HT-29 (cell line): Measurements from ENCODE around the gene KAZALD1. TPM values are rescaled to one million over a fixed set of nuclear protein-coding genes. Genes with fewer than 3 reads are reported as not detected.

Experiments used
- DNase-seq: peaks from one replicate; pipeline ENCODE4 v3.0.0-alpha.2; 2015; ENCODE audit warnings: low spot score
- total RNA-seq: library from RNA; depleted of rRNA; stranded (reverse); fragments of >200 nt; shearing (Covaris generic); gene quantifications from 2 replicates; pipeline ENCODE4 v1.2.3, GENCODE V29; 2014; rRNA removed

The KAZALD1 gene, protein sequence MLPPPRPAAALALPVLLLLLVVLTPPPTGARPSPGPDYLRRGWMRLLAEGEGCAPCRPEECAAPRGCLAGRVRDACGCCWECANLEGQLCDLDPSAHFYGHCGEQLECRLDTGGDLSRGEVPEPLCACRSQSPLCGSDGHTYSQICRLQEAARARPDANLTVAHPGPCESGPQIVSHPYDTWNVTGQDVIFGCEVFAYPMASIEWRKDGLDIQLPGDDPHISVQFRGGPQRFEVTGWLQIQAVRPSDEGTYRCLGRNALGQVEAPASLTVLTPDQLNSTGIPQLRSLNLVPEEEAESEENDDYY
- 13.0 and 15.6 TPM in 2 replicates for total RNA-seq

DNA sequence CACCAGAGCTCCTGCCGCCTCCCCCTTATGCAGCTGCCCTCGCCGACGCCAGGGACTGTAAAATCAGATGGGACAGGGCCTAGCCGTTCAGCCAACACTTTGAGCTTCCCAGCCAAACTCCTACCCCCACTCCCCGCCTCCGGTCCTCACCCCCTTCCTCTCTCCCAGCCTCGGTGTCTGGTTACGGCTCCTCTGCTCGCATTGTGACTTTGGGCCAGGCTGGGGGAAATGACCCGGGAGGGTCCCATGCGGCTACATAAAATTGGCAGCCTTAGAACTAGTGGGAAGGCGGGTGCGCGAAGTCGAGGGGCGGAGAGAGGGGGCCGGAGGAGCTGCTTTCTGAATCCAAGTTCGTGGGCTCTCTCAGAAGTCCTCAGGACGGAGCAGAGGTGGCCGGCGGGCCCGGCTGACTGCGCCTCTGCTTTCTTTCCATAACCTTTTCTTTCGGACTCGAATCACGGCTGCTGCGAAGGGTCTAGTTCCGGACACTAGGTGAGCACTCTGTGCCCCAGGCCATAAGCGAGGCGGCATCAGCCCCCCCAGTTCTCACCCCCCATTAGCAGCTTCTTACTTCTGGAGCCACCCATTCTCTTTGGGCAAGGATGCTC is at the start of gene KAZALD1:
KAZALD1 (plus strand) TSS at position 366 of the 608 bp plus-strand sequence. CDS start 604 bp downstream, outside the sequence.
- DNase-seq = no peak

DNA sequence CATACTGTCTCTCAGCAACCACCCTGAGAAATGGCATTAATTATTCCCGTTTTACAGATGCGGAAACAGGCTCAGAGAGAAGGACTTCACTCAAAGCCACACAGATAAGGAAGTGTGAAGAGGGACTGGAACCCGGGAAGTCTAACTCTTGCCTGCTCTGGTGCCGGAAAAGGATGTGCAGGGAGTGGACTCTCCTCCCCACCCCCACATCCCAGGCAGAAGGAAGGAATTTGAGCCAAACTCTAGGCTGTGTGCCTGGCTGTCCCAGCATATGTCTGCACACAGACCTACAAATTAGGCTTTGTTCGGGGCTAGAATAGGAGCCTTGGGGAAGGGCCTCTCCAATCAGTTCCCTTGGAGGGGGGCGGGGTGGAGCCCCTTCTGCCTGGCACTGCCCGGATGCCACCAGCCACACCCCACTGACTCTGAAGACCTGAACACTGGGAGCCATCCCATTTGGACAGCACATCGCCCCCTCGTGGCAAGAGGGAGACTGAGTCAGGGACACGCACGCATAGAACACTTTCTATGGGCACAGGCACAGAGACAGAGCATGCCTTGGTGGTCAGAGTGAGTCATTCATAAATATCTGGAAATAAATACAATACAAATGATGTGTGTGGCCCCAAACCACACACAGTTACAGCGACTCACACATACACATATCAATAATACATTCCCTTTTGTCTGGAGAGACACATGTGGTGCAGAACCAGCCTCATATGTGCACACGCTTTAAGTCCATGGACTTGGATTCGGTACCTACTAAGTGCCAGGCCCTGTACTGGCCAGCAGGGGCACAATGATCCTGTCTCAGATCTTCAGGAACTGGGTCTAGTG is 49.0 kb upstream of the KAZALD1 start:
- peak; percentile 95 for DNase-seq

DNA sequence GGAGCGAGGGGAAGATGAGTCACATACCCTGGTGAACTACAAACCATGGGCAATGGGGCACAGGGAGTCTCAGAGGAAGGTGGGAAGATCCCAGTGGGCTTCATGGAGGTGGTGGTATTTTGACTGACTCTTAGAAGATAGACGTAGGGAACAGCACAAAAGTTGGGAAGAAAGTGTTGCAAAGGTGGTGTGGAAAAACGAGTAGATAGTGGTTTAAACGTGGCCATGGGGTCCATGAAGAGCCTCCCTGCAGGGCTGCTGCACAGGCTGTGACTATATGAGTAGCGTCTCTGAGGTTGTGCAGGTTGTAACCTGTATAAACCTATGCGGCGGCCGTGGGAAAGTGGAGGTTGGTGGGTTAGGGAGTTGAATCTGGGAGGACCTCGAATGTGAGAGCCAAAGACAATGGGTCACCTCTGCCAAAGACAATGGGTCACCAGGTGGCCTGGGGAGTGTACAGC is 48.4 kb upstream of the KAZALD1 start:
- no peak for DNase-seq

DNA sequence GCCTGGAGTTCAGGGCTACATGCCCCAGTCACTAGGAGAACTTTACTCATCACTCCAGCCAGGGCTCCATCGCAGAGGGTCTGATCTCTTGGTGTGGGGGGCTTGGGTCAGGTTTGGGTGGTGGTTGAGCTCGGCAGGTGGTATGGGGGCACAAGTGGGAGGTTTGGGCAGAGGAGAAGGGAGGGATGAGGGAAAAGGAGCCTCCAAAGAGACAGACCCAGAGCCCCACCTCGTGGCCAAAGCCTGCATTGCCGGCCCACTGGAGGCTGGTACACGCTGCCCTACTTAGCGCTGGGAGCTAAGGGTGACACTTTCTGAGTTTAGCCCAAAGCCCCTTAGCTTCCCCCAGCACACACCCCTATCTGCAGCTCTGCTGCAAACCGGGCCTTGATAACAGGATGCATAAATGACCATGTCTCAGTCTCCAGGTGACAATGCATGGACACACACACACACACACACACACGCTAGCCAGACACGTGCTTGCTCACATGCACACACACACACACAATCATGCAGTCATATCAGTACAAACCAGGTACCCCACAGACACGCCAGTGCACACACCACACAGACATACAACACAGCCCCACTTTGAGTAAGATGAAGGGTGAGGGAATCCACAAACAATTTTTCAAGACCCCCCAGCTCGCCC is 47.4 kb upstream of the KAZALD1 start:
- DNase-seq = peak; percentile 91

DNA sequence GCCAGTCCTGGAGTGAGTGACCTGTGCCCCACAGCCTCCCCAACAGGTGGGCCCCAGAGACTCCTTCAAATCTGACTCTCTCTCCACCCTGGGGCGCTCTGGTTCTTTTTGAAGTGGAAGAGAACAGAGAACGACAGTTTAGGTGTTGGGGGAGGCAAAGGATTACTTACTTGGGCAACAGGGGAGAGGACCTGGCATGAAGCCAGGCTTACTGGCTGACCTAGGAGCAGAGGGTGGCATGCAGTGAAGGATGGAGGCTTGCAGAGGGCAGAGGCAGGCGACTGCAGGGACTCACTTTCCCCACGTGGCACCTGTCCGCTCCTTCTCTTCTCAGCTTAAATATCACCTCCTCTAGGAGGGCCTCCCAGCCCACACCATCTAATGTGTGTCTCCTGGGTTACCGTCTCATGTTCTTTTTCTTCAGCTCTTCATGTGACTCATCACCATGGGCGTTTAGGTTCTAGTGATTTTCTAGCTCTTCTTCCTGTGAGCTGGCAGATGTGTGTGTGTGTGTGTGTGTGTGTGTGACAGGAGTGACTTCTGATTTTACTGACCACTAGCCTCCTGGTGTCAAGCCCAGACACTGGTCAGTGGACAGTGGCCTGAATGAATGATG is 46.7 kb upstream of the KAZALD1 start:
- peak; percentile 14 for DNase-seq

DNA sequence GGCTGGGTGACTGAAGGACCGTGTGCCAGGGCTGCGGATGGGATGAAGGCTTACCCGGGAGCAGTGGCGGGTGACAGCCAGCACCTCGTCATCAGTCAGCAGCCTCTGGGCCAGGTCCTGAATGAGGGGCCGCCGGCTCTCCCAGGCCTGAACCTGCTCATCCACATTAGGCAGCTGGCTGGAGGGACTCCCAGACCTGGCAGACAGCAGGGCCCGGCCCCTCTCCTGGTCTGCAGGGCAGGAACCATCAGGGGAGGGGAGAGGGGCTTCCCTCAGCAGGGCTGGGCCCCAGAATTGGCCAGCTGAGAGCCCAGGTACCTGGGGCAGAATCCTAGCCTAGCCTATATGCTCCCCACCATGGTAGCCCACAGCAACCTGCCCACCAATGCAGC is 46.2 kb upstream of the KAZALD1 start:
- DNase-seq = no peak

DNA sequence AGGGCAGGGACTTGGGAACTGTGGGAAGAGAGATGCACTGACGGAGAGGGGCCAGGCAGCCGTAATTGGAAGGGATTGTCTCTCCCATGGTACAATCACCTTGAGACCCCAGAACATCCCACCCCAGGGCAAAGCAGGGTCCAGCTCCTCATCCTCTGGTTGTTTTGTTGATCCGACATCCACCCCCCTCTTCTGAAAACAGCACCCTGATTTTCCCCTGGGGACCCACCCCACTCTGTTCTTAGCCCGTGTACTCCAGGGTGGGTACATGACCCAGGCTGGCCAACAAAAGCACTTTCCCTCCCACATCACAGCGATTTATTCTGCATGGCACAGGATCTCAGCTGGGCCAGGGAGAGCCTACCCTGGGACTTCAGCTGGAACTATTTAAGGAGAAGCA is 45.0 kb upstream of the KAZALD1 start:
- DNase-seq = no peak

DNA sequence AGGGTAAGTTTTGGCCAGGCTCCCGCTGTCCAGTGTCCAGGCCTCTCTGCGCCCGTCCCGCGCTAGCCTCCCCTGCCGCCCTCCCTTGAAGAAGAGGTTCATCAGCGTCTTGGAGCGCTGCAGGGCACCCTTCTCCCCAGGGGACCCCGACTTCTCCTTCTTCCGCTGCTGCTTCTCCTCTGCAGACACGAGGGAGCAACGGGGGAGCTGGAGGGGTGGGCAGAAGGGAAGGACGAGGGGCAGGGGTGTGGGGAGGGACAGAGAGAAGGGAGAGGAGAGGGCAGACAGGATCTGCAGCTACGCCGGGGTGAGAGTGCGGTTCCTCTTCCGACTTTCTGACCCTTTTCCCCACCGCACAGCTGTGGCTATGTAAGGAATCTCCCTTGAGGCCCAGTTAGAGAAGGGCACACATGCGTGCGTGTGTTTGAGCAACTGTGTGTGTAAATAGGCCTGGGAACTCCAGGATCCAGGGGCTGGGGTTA is 43.6 kb upstream of the KAZALD1 start:
- DNase-seq = no peak

DNA sequence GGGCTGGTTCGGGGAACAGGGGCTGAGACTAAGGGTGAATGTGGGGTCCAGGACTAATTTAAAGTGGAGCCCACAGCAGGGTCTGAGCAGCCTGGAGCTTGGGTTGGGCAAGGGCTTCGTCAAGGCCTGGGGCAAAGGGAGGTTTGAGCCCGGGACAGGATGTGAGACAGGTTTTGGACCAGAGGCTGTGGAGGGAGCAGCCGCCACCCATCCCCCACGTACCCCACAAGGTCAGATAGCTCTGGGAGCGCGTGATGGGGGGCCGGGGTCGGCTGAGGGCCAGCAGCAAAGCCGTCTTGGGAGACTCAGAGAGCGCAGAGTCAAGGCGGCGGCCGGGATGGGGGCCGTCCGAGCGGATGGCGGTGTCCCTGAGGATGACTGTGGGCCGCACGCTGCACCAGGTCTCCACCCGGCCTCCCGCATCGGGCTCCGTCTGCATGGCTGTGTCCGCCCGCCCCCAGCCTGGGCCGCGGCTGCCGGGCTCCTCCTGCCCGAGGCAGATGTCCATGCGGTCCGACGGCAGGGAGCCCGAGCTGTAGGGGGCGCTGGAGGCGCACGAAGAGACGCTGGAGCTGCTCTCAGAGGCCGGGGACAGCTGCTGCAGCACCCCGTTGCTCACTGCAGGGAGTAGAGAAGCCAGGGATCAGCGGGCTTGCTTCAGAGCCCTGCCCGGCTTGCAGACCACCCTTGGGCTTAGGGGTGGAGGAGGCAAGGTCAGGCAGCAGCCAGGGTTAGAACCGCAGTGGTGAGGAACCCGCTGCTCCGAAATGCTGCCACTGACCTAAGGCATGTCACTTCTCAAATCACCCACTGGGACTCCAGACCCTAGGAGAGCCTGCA is 43.0 kb upstream of the KAZALD1 start:
- peak; percentile 92 for DNase-seq

DNA sequence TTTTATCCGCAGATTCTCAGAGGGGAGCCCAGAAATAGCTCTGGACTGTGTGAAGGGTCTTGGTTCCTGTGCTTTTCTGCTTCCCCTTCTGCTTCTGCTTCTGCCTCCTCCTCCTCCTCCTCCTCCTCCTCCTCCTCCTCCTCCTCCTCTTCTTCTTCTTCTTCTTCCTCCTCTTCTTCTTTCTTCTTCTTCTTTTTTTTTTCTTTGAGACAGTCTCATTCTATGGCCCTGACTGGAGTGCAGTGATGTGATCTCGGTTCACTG is 42.4 kb upstream of the KAZALD1 start:
- DNase-seq = no peak

DNA sequence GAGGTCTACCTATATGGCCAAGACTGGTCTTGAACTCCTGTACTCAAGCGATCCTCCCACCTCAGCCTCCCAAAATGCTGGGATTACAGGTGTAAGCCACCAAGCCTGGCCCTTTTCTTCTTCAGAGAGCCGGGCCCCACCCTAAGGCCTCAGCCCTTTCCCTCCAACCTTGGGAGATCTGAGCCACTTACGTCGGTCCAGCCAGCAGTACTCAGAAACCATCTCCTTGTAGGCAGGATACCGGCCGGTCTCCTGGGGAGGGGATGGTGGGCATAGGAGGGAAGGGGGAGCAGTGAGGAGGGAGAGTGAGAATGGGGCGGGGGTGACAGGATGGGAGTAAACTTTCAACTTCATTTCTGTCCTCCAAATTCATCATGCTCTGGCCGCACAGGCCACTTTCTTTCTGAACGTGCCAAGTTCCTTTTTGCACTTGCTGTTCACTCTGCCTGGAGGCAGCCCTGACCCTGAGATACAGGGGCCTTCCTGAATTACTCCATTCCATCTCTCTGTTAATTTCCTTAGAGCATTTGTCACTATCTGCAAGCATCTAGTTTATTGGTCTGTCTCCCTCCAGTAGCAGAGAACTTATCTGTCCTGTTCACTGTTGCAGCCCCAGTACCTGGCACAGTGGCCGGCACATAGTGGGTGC is 41.2 kb upstream of the KAZALD1 start:
- no peak for DNase-seq

DNA sequence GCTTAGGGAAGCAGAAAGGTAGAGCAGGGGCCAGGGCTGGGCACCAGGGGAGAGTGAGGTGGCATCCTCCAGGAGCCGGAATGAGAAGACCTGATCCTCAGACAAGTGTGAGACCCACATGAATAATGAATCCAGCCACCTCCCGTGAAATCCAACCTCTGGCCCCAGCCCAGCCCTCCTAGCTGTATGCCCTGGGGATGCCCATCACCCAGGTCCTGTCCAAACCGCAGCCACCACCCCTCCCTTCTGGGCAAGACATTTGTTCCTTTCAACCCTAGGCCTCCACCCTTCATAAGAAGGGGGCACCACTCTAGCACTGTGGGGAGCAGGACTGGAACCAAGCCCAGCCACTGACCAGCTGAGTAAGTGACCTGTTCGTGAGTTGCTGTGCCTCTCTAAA is 40.5 kb upstream of the KAZALD1 start:
- no peak for DNase-seq

DNA sequence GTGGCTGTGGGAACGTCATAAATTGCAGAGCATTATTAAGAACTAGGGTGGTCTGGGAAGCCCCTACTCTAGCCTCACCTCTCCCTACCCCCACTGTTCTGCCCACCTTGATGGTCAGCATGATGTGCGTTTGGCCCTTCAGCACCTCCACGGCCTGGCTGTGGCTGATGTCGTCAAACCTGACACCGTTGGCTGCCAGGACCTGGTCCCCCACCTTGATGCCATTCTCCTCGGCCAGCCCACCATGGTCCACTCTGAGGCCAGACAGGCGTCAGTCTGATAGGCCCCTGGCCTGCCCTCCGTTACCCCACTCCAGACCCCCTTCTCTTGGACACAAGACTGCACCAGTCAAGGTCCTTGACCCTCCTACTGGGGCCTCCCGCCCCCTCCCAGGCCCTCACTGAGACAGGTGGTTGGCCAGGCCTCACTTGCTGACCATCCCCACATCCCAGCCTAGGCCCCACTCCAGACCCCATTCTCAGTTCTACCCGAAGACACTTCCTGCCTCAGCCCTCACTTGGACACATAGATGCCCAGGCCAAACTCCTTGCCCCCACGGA is 40.0 kb upstream of the KAZALD1 start:
- no peak for DNase-seq

DNA sequence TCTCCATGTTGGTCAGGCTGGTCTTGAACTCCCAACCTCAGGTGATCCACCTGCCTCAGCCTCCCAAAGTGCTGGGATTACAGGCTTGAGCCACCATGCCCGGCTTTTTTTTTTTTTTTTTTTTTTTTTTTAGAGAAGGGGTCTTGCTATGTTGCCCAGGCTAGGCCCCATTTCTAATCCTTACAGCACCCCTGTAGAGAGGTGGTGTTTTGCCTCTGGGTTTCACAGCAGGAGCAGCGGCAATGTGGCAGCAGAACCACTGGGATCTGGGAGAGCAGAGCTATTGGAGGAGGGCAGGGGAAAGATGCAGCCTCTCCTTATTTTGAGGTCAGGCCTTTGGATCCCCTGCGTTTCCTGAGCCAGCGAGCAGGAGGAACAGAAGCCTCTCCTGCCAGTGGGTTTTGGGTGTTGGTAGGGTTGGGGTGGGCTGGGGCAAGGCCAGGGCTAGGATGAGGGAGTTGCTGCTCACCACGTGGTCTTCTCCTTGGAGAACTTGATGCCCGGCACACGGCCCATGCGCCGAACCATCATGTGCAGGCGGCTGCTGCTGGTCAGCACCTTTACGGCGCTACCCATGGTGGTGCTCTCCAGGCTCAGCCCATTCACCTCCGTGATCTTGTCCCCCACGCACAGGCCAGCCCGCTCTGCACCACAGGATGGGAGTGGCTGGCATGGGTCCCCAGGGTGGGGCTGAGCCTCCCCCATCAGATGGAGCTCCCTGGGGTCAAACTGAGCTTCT is 38.7 kb upstream of the KAZALD1 start:
- DNase-seq = no peak

DNA sequence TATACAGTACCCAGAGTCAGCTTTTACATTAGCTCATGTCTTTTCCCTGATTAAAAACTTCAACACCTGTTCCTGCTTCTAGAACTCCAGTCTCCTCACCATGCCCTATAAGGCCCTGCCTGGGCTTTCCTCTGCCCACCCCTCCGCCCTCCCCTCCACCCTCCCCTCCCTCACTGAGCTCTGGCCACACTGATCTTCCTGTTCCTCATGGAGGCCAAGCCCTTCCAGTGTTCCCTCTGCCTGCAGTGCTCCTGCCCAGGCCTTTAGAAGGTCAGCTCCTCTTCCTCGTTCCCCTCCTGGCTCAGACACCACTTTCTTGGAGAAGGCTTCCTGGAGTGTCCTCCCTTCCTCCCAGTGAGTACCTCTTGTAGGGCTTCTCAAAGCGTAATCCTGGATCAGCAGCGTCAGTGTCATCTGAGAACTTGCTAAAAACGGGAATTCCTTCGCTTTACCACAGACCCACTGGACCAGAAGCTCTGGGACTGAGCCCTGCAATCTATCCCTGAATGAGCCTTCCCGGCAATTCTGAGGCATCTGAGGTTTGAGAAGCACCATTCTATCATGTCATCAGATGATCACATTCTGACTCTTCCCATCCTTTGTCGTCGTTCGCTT is 34.6 kb upstream of the KAZALD1 start:
- no peak for DNase-seq

DNA sequence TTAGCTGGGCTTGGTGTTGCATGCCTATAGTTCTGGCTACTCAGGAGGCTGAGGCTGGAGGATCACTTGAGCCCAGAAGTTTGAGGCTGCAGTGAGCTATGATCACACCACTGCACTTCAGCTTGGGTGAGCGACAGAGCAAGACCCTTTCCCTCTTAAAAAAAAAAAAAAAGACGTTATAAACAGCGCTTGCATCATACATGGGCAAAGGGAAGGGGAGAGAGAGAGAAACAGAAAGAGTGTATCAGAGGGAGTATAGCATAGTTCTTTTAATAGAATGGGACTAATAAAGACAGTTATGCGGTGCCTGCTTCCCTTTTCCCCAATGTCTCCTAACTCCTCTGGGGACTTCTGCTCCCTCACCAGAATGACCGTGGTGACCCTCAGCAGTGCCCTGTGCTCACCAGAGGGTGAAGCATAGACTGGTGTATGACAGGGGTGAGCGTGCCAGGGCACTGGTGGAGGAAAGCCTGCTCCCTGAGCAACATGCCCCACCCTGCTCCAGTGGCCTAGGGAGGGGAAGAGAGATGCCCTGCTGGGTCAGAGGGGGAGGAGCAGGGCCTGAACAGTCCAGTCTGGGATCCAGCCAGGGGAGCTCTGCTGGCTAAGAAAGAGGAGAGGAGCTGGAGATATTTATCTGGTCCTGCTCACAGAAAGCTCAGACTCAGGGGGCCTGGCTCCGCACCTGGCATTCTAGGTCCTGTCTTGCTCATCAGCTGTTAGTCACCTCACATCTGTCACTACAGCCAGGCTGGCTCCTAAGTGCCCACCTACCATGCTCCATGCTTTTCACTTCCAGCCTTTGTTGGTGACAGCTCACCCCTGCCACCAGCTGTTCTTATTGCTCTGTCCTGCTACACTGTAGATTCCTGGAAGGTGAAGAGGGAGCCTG is 33.1 kb upstream of the KAZALD1 start:
- DNase-seq = peak; percentile 51

DNA sequence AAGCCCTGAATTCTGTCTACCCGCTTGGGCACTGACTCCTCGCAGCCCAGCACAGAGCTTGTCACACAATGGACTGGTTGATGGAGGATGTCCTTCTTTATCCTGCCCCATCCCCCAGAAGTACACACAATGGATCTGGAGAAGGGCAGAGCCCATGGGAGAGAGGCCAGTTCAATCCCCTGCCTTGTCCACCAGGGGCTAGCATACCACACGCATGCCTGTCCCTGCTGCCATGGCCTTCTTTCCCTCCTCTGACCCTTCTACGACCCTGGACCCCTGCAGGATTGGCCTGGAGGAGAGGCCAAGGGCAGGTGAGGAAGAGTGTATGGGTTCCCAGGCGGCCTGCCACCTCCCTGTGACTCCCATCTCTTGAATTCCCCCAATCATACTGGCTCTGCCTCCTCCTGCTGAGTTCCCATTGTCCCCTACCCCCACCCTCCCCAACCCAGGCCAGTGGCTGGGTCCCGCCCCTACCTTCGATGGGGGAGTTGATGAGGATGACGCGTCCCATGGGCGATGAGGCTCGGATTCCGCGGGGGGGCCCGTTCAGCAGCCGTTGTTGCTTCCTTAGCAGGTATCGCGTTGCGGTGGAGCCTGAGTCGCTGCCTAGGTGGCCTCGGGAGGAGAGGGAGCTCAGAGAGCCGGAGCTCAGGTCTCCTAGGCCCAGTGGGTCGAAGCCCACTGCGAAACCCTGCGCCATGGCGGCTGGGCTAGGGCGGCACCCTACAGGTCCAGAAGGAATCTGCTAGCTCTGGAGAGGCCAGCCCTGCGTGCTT is 32.1 kb upstream of the KAZALD1 start:
- no peak for DNase-seq
